K562 (cell line): Measurements from ENCODE around the gene ATP6V1G2.

ENCODE experiments used
- CTCF ChIP-seq, 3 experiments: IDR thresholded peaks in 2 of 3; conservative IDR thresholded peaks in 1 of 3; 2 replicates each; pipeline ENCODE4 v1.5.1; 2011 to 2012; ENCODE audit warnings: low read length in 3 of 3, mild to moderate bottlenecking in 3 of 3, control low read depth in 2 of 3, improper control_type of control experiment in 1 of 3, inconsistent platforms in 1 of 3, low read depth in 1 of 3, mixed read lengths in 1 of 3, moderate library complexity in 1 of 3; ENCODE audit not compliant: insufficient read depth in 2 of 3
- ELF1 ChIP-seq: fragments of 200-800 bp; sonication (Bioruptor generic); IDR thresholded peaks from 2 replicates; pipeline ENCODE4 v1.6.1; 2016; ENCODE audit warnings: missing genetic modification characterization, missing compliant biosample characterization
- GTF2F1 ChIP-seq: IDR thresholded peaks from 2 replicates; pipeline ENCODE4 v1.6.1; 2011; ENCODE audit warnings: low read depth, low read length, improper control_type of control experiment
- NR3C1 ChIP-seq: sonication (generic); formaldehyde crosslinking; IDR thresholded peaks from 2 replicates; pipeline ENCODE4 v1.8.1; 2022; ENCODE audit warnings: missing genetic modification reagents
- ZNF165 ChIP-seq: fragments of 250-450 bp; sonication (Bioruptor Pico); IDR thresholded peaks from 2 replicates; pipeline ENCODE4 v1.4.0; 2020; ENCODE audit warnings: borderline replicate concordance

GRCh38 chr6:31510007-31510406 is 36.4 kb downstream of the ATP6V1G2 start:
- TF ChIP-seq CTCF (IDR thresholded peaks at IDR 0.05 in 2 of 3, conservative IDR thresholded peaks at IDR 0.05 in 1 of 3; ENCODE audit: insufficient read depth in 2 of 3, low read depth in 1 of 3, low read length in 3 of 3) = no peak
- no peak for TF ChIP-seq ELF1
- TF ChIP-seq ZNF165 (CRISPR knock-in tag) = no peak
- TF ChIP-seq GTF2F1 = no peak
- no peak for TF ChIP-seq NR3C1 (CRISPR knock-in tag)
